ENCODE data around the gene TPP1. TPM values are rescaled to one million over a fixed set of nuclear protein-coding genes. Genes with fewer than 3 reads are reported as not detected.

TPP1 gene
- total RNA-seq, 2 donors from 2014 or later = 66.7 to 75.6 TPM

DNA sequence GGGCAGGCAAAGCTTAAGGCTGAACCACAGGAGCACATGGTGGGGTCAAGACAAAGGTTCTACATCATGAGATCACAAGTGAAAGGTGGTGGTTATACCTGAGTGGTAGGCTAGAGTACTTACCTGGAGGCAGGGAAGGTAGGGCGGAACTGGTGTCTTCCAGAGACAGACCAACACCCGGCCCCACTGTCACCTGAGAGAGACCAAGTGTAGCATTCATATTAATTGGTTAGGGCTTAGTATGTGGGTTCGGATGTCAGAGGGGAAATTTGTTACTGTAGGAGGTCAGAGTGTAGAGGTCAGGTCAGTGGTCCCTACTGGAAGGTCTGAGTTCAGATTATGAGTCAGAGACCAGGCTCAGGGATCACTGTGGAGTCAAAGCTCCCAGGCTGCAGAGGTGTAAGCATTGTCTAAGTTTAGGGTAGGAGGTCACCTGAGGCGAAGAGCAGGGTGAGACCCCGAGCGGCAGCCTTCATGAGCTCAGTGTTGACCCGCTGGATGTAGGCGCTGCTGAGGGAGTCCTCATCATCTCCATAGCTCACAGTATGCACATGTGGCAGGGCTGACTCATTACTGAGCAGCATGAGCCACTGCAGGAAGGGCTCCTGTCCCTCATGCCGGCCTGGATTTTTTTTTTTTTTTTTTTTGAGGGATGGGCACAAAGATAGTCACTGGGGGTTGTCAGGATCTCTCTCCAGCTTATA lies 3.2 kb downstream of the TPP1 start:
- DNase-seq (ENCODE audit: low spot score) = no peak
- H3K4me3 ChIP-seq = no peak overlapping the region
- no peaks in the 10 kb centered on the region for H3K9me3 ChIP-seq
- peaks cover 28 to 37% of the 10 kb centered on the region in 2 donors for H3K4me1 ChIP-seq (ENCODE audit: control insufficient read depth in 1 of 2, low read depth in 2 of 2)
- no peak for ATAC-seq (ENCODE audit: insufficient number of reproducible peaks, low FRiP score, low read depth)
- H3K27me3 ChIP-seq (replicated peaks; ENCODE audit: insufficient read depth) = no peaks in the 10 kb centered on the region
- TF ChIP-seq, protein P1, sequence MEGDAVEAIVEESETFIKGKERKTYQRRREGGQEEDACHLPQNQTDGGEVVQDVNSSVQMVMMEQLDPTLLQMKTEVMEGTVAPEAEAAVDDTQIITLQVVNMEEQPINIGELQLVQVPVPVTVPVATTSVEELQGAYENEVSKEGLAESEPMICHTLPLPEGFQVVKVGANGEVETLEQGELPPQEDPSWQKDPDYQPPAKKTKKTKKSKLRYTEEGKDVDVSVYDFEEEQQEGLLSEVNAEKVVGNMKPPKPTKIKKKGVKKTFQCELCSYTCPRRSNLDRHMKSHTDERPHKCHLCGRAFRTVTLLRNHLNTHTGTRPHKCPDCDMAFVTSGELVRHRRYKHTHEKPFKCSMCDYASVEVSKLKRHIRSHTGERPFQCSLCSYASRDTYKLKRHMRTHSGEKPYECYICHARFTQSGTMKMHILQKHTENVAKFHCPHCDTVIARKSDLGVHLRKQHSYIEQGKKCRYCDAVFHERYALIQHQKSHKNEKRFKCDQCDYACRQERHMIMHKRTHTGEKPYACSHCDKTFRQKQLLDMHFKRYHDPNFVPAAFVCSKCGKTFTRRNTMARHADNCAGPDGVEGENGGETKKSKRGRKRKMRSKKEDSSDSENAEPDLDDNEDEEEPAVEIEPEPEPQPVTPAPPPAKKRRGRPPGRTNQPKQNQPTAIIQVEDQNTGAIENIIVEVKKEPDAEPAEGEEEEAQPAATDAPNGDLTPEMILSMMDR (IDR thresholded peaks at IDR 0.05) = no peak
- peak overlapping the region in 1 of 2 donors; percentile 23 for H3K27ac ChIP-seq
- H3K36me3 ChIP-seq = peaks cover 13% of the 10 kb centered on the region

DNA sequence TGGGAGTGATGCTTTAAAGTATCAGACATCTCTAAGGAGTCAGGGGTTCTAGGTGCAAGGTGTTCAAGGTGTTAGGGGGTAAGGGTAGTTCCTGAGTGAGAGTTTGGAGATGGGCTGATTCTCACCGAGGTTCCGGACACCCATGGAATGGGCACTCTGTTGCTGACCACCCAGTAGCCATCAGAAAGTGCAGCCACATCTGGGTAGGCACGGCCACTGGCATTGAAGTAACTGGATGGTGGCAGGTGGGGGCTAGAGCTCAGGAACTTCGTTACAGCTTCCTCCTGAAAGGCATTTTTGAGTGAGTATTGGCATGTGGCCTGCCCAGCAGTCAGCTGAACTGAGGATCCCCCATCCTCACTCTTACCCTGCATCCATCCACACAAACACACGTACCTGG lies 4.2 kb downstream of the TPP1 start:
- H3K4me3 ChIP-seq = no peak overlapping the region
- no peak for DNase-seq (ENCODE audit: low spot score)
- no peaks in the 10 kb centered on the region for H3K27me3 ChIP-seq (replicated peaks; ENCODE audit: insufficient read depth)
- H3K36me3 ChIP-seq = peaks cover 23% of the 10 kb centered on the region
- TF ChIP-seq, protein P1 (IDR thresholded peaks at IDR 0.05) = no peak
- no peak overlapping the region for H3K27ac ChIP-seq
- H3K9me3 ChIP-seq = no peaks in the 10 kb centered on the region
- H3K4me1 ChIP-seq (ENCODE audit: control insufficient read depth in 1 of 2, low read depth in 2 of 2) = peaks cover 36 to 46% of the 10 kb centered on the region in 2 donors
- ATAC-seq (ENCODE audit: insufficient number of reproducible peaks, low FRiP score, low read depth) = no peak

DNA sequence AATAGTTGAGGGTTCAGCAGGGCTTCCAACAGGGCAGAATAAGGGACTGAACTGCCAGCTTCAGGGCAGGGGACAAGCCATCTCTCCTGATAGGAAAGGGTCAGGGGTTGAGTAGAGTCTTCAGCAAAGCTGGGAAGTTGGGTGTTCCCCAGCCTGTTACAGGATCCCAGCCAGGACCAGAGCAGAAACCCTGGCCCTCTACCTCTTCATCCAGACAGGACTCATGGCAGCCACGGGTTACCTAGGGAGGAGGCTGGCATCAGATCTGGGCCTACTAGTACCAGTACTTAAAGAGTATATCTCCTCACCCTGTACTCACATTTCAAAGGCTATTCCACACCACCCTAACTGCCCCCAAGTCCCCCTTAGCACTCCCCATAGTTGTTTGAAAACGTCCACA lies 4.8 kb downstream of the TPP1 start:
- Histone ChIP-seq H3K27ac (peak overlapping the region; percentile 99 to 100), H3K4me1 (ENCODE audit: control insufficient read depth in 1 of 2, low read depth in 2 of 2) (peaks cover 36 to 46% of the 10 kb centered on the region in 2 donors), H3K27me3 (replicated peaks; ENCODE audit: insufficient read depth) (no peaks in the 10 kb centered on the region), H3K9me3 (no peaks in the 10 kb centered on the region), H3K4me3 (no peak overlapping the region), H3K36me3 (peaks cover 29% of the 10 kb centered on the region)
- TF ChIP-seq, protein P1 (IDR thresholded peaks at IDR 0.05) = no peak
- DNase-seq (ENCODE audit: low spot score) (no peak), ATAC-seq (ENCODE audit: insufficient number of reproducible peaks, low FRiP score, low read depth) (no peak)

DNA sequence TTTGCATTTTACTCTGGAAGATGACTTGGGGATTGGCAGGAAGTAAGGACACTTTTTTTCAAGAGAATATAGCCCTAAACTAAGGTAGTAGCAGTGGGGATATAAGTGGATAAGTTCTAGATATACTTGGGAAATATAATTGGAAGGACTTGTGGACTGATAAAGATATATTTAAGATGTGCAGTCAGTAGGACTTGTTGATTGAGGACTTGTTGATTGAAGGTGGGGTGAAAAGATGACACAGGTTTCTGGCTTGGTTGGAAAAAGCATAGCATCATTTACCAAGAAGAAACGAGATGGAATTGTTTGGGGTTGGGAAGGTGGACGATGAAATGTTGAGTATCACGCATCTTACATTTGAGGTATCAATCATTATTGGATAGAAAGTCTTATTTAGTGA lies 5.7 kb downstream of the TPP1 start:
- peak overlapping the region; percentile 84 for H3K4me3 ChIP-seq
- H3K27me3 ChIP-seq (replicated peaks; ENCODE audit: insufficient read depth) = no peaks in the 10 kb centered on the region
- no peaks in the 10 kb centered on the region for H3K9me3 ChIP-seq
- TF ChIP-seq, protein P1 (IDR thresholded peaks at IDR 0.05) = no peak
- H3K4me1 ChIP-seq (ENCODE audit: control insufficient read depth in 1 of 2, low read depth in 2 of 2) = peaks cover 41 to 51% of the 10 kb centered on the region in 2 donors
- peak overlapping the region; percentile 99 to 100 for H3K27ac ChIP-seq
- ATAC-seq (ENCODE audit: insufficient number of reproducible peaks, low FRiP score, low read depth) (no peak), DNase-seq (ENCODE audit: low spot score) (no peak)
- peaks cover 38% of the 10 kb centered on the region for H3K36me3 ChIP-seq

DNA sequence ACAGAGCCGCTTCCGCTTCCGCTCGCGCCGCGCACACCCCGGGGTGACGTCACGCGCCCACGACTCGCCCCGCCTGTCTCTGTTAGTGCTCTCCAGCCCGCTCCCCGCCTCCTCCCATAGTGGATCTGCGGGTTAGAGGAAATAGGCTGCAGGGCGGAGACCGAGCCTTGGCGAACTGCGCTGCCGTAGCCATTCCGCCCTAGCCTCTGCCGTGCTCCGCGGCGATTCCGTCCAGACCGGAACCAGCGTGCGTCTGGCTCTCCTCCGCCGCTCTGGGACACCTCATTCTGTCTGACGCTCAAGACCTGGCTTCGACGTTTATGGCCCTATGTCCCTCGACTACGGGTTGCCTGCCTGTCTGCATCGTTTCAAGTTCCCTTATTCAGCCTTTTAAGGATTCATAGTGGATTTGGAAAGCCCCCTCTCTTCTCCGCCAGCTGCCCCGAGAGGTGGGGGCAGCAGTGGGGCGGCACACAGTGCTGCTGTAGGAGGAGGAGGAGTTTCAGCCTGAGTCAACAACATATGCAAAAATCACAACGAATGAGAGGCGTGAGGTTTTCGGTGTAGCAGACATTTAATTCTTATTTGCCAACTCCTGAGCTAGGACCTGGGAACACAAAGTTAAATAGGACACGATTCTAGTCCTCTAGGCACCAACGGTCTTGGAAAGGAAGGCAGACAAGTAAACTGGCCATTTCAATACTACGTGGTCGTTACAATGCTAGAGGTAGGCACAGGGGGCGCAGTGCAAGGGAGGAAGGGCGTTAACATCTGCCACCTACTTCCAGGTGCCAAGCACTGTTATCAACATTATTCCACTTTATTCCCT lies 6.8 kb downstream of the TPP1 start, which contains the start of gene TAF10:
Gene TAF10 (minus strand): TSS at position 4 of the 829 bp plus-strand sequence. CDS start 27 bp downstream, outside the sequence.
- peaks cover 41 to 51% of the 10 kb centered on the region in 2 donors for H3K4me1 ChIP-seq (ENCODE audit: control insufficient read depth in 1 of 2, low read depth in 2 of 2)

More for the DNA sequence above, 6.8 kb downstream of the TPP1 start, which contains the start of gene TAF10:
- peak within 1 kb of the TSS; percentile 99 to 100 for H3K27ac ChIP-seq
- peak within 1 kb of the TSS; percentile 84 for H3K4me3 ChIP-seq
- DNase-seq (ENCODE audit: low spot score) (peak; percentile 95), ATAC-seq (ENCODE audit: insufficient number of reproducible peaks, low FRiP score, low read depth) (peak; percentile 59)
- H3K9me3 ChIP-seq = no peaks in the 10 kb centered on the region
- TF ChIP-seq, protein P1 (IDR thresholded peaks at IDR 0.05) = peak; percentile 51
- H3K36me3 ChIP-seq = peaks cover 45% of the 10 kb centered on the region
- no peaks in the 10 kb centered on the region for H3K27me3 ChIP-seq (replicated peaks; ENCODE audit: insufficient read depth)
